Measurements from ENCODE around the gene AKAP11.
A peak's percentile ranks its signal among the peaks of the same experiment; 100 is the strongest.

Gene AKAP11

GRCh38 chr13:42312817-42313431 is 41.0 kb downstream of the AKAP11 start:
- H3K4me3 ChIP-seq (ENCODE audit: low read length), result no peak overlapping the region
- H3K9ac ChIP-seq (ENCODE audit: low read depth, low read length), result no peak overlapping the region
- peaks cover 61% of the 10 kb centered on the region for H3K36me3 ChIP-seq (ENCODE audit: insufficient read depth, low read depth, low read length)
- no peaks in the 10 kb centered on the region for H3K4me1 ChIP-seq (ENCODE audit: insufficient read depth, low read length)
- no peaks in the 10 kb centered on the region for H3K9me3 ChIP-seq (ENCODE audit: insufficient read depth, low read depth, low read length)
- H3K27ac ChIP-seq (ENCODE audit: low read length), result no peak overlapping the region
- H3K27me3 ChIP-seq (ENCODE audit: insufficient read depth, low read length), result no peaks in the 10 kb centered on the region

GRCh38 chr13:42318570-42318969 is 46.6 kb downstream of the AKAP11 start:
- H3K27ac ChIP-seq (ENCODE audit: low read length), result no peak overlapping the region
- no peaks in the 10 kb centered on the region for H3K27me3 ChIP-seq (ENCODE audit: insufficient read depth, low read length)
- H3K4me1 ChIP-seq (ENCODE audit: insufficient read depth, low read length), result peaks cover 16% of the 10 kb centered on the region; the same call in 1 of the 2 replicates
- peaks cover 19% of the 10 kb centered on the region for H3K36me3 ChIP-seq (ENCODE audit: insufficient read depth, low read depth, low read length)
- no peak overlapping the region for H3K9ac ChIP-seq (ENCODE audit: low read depth, low read length)
- H3K9me3 ChIP-seq (ENCODE audit: insufficient read depth, low read depth, low read length), result no peaks in the 10 kb centered on the region
- no peak overlapping the region for H3K4me3 ChIP-seq (ENCODE audit: low read length)

GRCh38 chr13:42320375-42320787 is 48.4 kb downstream of the AKAP11 start:
- Histone ChIP-seq H3K4me3 (ENCODE audit: low read length) (peak overlapping the region; percentile 1; the same call in 1 of the 2 replicates), H3K4me1 (ENCODE audit: insufficient read depth, low read length) (peaks cover 16% of the 10 kb centered on the region; the same call in 1 of the 2 replicates), H3K36me3 (ENCODE audit: insufficient read depth, low read depth, low read length) (peaks cover 8% of the 10 kb centered on the region), H3K27me3 (ENCODE audit: insufficient read depth, low read length) (no peaks in the 10 kb centered on the region), H3K27ac (ENCODE audit: low read length) (no peak overlapping the region), H3K9ac (ENCODE audit: low read depth, low read length) (peak overlapping the region; percentile 7; the same call in 1 of the 2 replicates), H3K9me3 (ENCODE audit: insufficient read depth, low read depth, low read length) (no peaks in the 10 kb centered on the region)

DNA sequence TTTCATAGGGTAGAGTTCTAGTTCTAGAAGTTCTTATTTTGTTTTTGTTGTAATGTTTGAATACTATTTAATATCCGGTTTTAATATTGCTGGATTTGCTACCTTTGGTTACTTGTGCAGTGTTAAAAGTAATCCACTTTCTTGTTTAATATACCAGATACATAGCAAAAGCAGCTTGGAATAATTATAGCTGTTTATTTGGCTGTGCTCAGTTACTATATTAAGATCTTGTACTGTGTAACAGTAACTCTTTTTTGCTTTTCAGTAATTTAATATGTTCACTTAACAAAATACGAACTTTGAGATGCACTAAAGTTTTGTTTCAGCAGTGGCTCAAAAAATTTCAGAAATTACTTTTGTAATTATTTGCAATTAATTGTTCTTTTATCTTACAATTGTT is 50.9 kb downstream of the AKAP11 start:
- no peaks in the 10 kb centered on the region for H3K36me3 ChIP-seq (ENCODE audit: insufficient read depth, low read depth, low read length)
- H3K9ac ChIP-seq (ENCODE audit: low read depth, low read length), result no peak overlapping the region
- H3K4me1 ChIP-seq (ENCODE audit: insufficient read depth, low read length), result peaks cover 16% of the 10 kb centered on the region; the same call in 1 of the 2 replicates
- no peak overlapping the region for H3K27ac ChIP-seq (ENCODE audit: low read length)
- H3K4me3 ChIP-seq (ENCODE audit: low read length), result no peak overlapping the region
- no peaks in the 10 kb centered on the region for H3K27me3 ChIP-seq (ENCODE audit: insufficient read depth, low read length)
- no peaks in the 10 kb centered on the region for H3K9me3 ChIP-seq (ENCODE audit: insufficient read depth, low read depth, low read length)

- peaks cover 6% of the 10 kb centered on the region; the same call in 1 of the 2 replicates for H3K4me1 ChIP-seq (ENCODE audit: insufficient read depth, low read length)
- H3K9ac ChIP-seq (ENCODE audit: low read depth, low read length), result no peak overlapping the region
- H3K9me3 ChIP-seq (ENCODE audit: insufficient read depth, low read depth, low read length), result no peaks in the 10 kb centered on the region
- no peak overlapping the region for H3K4me3 ChIP-seq (ENCODE audit: low read length)
- H3K27me3 ChIP-seq (ENCODE audit: insufficient read depth, low read length), result no peaks in the 10 kb centered on the region
- no peak overlapping the region for H3K27ac ChIP-seq (ENCODE audit: low read length)
- H3K36me3 ChIP-seq (ENCODE audit: insufficient read depth, low read depth, low read length), result no peaks in the 10 kb centered on the region
Observed at GRCh38 chr13:42324704-42325103, 52.8 kb downstream of the AKAP11 start.

DNA sequence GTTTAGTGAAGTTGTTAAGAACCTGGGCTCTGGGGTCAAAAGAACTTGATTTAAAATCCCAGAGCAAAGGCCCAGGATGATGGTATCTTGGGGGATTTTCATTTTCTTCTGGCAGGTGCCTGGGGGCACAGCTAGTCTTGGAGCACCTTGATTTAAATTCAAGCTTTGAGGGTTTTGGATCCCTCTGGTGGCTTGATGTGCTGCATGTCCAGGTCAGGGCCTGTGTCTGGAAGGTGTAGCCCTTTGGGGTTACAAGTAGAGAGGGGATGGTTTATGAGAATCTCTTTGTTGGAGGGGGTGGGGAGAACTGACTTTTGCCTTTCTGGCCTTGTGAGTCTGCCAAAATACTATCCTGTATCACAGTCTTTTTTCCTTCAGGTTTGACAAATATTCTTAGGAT is 55.8 kb downstream of the AKAP11 start:
- no peak overlapping the region for H3K27ac ChIP-seq (ENCODE audit: low read length)
- no peaks in the 10 kb centered on the region for H3K27me3 ChIP-seq (ENCODE audit: insufficient read depth, low read length)
- no peaks in the 10 kb centered on the region for H3K4me1 ChIP-seq (ENCODE audit: insufficient read depth, low read length)
- H3K36me3 ChIP-seq (ENCODE audit: insufficient read depth, low read depth, low read length), result no peaks in the 10 kb centered on the region
- H3K9me3 ChIP-seq (ENCODE audit: insufficient read depth, low read depth, low read length), result no peaks in the 10 kb centered on the region
- H3K4me3 ChIP-seq (ENCODE audit: low read length), result no peak overlapping the region
- H3K9ac ChIP-seq (ENCODE audit: low read depth, low read length), result no peak overlapping the region

DNA sequence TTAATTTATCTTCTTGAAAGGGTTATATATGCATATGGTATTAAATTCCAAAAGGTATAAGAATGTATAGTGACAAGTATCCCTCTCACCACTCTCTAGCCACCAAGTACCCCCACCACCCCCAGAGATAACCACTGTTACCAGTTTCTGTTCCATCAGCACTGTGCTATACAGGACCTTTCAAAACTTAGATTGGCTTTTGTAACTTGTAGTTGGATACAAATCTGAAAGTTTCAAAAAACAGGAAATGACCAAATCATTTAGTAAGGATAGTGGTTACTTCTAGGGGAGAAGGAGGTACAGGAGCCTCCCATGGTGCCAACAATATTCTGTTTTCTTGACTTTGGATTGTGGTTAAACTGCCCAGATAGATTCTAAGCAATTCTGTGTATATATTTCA is 56.7 kb downstream of the AKAP11 start:
- H3K4me1 ChIP-seq (ENCODE audit: insufficient read depth, low read length), result no peaks in the 10 kb centered on the region
- H3K9me3 ChIP-seq (ENCODE audit: insufficient read depth, low read depth, low read length), result no peaks in the 10 kb centered on the region
- no peak overlapping the region for H3K27ac ChIP-seq (ENCODE audit: low read length)
- H3K36me3 ChIP-seq (ENCODE audit: insufficient read depth, low read depth, low read length), result no peaks in the 10 kb centered on the region
- H3K27me3 ChIP-seq (ENCODE audit: insufficient read depth, low read length), result no peaks in the 10 kb centered on the region
- no peak overlapping the region for H3K4me3 ChIP-seq (ENCODE audit: low read length)
- no peak overlapping the region for H3K9ac ChIP-seq (ENCODE audit: low read depth, low read length)

- Histone ChIP-seq H3K27ac (ENCODE audit: low read length) (no peak overlapping the region), H3K9ac (ENCODE audit: low read depth, low read length) (no peak overlapping the region), H3K36me3 (ENCODE audit: insufficient read depth, low read depth, low read length) (no peaks in the 10 kb centered on the region), H3K9me3 (ENCODE audit: insufficient read depth, low read depth, low read length) (no peaks in the 10 kb centered on the region), H3K27me3 (ENCODE audit: insufficient read depth, low read length) (no peaks in the 10 kb centered on the region), H3K4me3 (ENCODE audit: low read length) (no peak overlapping the region), H3K4me1 (ENCODE audit: insufficient read depth, low read length) (no peaks in the 10 kb centered on the region; the same call in 1 of the 2 replicates)
Observed at GRCh38 chr13:42329239-42329638, 57.3 kb downstream of the AKAP11 start.

DNA sequence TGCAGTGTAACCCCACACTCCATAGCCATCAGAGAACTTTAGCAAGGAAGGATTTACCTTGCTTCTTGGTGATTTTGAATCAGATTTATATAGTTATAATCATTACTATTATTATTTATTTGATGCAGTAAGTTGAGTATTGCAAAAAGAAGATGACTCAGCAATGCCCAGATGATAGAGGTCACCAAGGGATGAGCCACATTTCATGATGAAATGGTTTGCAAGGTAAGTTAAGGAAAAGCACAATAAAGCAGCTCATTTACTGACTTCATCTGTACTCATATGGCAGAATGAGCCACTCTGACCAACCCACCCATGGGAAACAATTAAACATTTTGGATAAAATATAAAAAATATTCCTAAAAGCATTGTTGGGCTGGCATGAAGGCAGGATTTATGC is 59.1 kb downstream of the AKAP11 start:
- Histone ChIP-seq H3K27ac (ENCODE audit: low read length) (no peak overlapping the region), H3K9ac (ENCODE audit: low read depth, low read length) (no peak overlapping the region), H3K9me3 (ENCODE audit: insufficient read depth, low read depth, low read length) (no peaks in the 10 kb centered on the region), H3K4me3 (ENCODE audit: low read length) (no peak overlapping the region), H3K4me1 (ENCODE audit: insufficient read depth, low read length) (no peaks in the 10 kb centered on the region; the same call in 1 of the 2 replicates), H3K27me3 (ENCODE audit: insufficient read depth, low read length) (no peaks in the 10 kb centered on the region), H3K36me3 (ENCODE audit: insufficient read depth, low read depth, low read length) (no peaks in the 10 kb centered on the region)

- H3K27ac ChIP-seq (ENCODE audit: low read length), result no peak overlapping the region
- no peaks in the 10 kb centered on the region for H3K9me3 ChIP-seq (ENCODE audit: insufficient read depth, low read depth, low read length)
- H3K9ac ChIP-seq (ENCODE audit: low read depth, low read length), result no peak overlapping the region
- H3K4me3 ChIP-seq (ENCODE audit: low read length), result no peak overlapping the region
- H3K27me3 ChIP-seq (ENCODE audit: insufficient read depth, low read length), result no peaks in the 10 kb centered on the region
- no peaks in the 10 kb centered on the region for H3K36me3 ChIP-seq (ENCODE audit: insufficient read depth, low read depth, low read length)
- H3K4me1 ChIP-seq (ENCODE audit: insufficient read depth, low read length), result no peaks in the 10 kb centered on the region; the same call in 1 of the 2 replicates
Observed at GRCh38 chr13:42333613-42334328, 61.8 kb downstream of the AKAP11 start.

DNA sequence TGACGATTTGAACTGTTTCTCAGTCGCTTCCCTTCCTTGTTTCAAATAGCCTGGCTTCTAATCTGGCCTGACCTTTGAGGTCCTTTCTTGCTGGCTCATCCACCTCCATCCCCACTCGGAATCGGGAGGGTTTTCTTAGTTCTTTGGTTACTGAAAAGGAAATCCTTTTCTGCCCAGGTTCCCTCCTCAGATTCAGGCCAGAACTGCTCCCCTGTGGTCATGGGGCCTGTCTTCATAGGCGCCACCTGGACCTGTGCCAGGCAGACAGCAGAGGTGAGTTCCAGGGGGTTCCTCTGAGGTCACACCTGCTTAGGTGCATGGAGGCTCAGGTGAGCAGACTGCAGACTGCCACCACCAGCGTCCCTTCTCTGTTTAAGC is 62.4 kb downstream of the AKAP11 start:
- Histone ChIP-seq H3K4me1 (ENCODE audit: insufficient read depth, low read length) (no peaks in the 10 kb centered on the region; the same call in 1 of the 2 replicates), H3K9ac (ENCODE audit: low read depth, low read length) (no peak overlapping the region), H3K9me3 (ENCODE audit: insufficient read depth, low read depth, low read length) (no peaks in the 10 kb centered on the region), H3K27ac (ENCODE audit: low read length) (no peak overlapping the region), H3K4me3 (ENCODE audit: low read length) (no peak overlapping the region), H3K36me3 (ENCODE audit: insufficient read depth, low read depth, low read length) (no peaks in the 10 kb centered on the region), H3K27me3 (ENCODE audit: insufficient read depth, low read length) (no peaks in the 10 kb centered on the region)

All from iPS-20b (cell line).